ENCODE data around the gene VASN. TPM values are rescaled to one million over a fixed set of nuclear protein-coding genes. Genes with fewer than 3 reads are reported as not detected.

Gene VASN
- total and polyA plus RNA-seq, 10 of the 15 experiments (the other 5 are each of a cell fraction or from before 2014, with no cell fraction given), result 0.02 to 0.19 (median 0.14) TPM; not detected in 6

- intact Hi-C loops (cut with micrococcal nuclease; ENCODE audit: unreplicated experiment) (no loop called here), in situ Hi-C loops (cut with MboI) (no loop called here)
- RAD21 ChIA-PET (ENCODE audit: unreplicated experiment), result no interaction called here
- POLR2A ChIA-PET, result no interaction called here
- 88% methylated on average over 6 of the region's 6 CpGs for WGBS (ENCODE audit: insufficient coverage, insufficient replicate concordance, low lambda C conversion rate, missing lambda C conversion rate)
- SMC1A ChIA-PET (ENCODE audit: uncharacterized antibody, unreplicated experiment), result interaction anchor here (1.1 kb wide), 1 partner anchor 10 kb away, joined by 3 read pairs; no protein-coding TSS in a partner anchor
- no peaks in the 10 kb centered on the region for H3K27me3 ChIP-seq (replicated peaks in 1 of 2; ENCODE audit: control insufficient read depth in 2 of 2, insufficient read depth in 2 of 2, low read length in 1 of 2)
- CTCF ChIA-PET, result interaction anchor here (1.1 to 1.6 kb wide), 3 partner anchors 9 to 62 kb away, joined by 4 to 5 read pairs (median 4); no protein-coding TSS in a partner anchor
- H3K9ac ChIP-seq (ENCODE audit: control insufficient read depth, insufficient read depth, low read length), result no peak overlapping the region
- peaks cover 5% of the 10 kb centered on the region for H3K79me2 ChIP-seq (ENCODE audit: control insufficient read depth, insufficient read depth, low read length)
- BruUV-seq (replicated peaks), result no TSS peak
- no peak overlapping the region for H3K4me2 ChIP-seq (ENCODE audit: control insufficient read depth, insufficient read depth)
- 0 out of 2 replicates have a peak, but pooled peaks cover 6% of the 10 kb centered on the region for H4K20me1 ChIP-seq (ENCODE audit: control insufficient read depth, insufficient read depth)
- TF ChIP-seq IKZF2 (IDR thresholded peaks at IDR 0.05) (no peak), RBBP5 (conservative IDR thresholded peaks at IDR 0.05) (no peak), BCLAF1 (IDR thresholded peaks at IDR 0.05) (no peak)
- DNase-seq (ENCODE audit: low read depth, low spot score) (no peak), FAIRE-seq (no peak), ATAC-seq (no peak)
- H2AFZ ChIP-seq (ENCODE audit: control insufficient read depth, low read depth, low read length), result no peak overlapping the region
- no peak overlapping the region for H3K27ac ChIP-seq (ENCODE audit: control insufficient read depth, insufficient read depth)
- H3K4me3 ChIP-seq, result no peak overlapping the region
- no peaks in the 10 kb centered on the region for H3K9me3 ChIP-seq (replicated peaks; ENCODE audit: control insufficient read depth, insufficient read depth, low read length)
- H3K4me1 ChIP-seq (ENCODE audit: control insufficient read depth, insufficient read depth, low read length), result no peaks in the 10 kb centered on the region
- H3K36me3 ChIP-seq (ENCODE audit: control insufficient read depth in 2 of 2, insufficient read depth in 2 of 2, low read length in 1 of 2), result peaks cover 0 to 19% of the 10 kb centered on the region in 2 experiments; a peak in 3 of 4 replicates
Observed at GRCh38 chr16:4340443-4340842, 31.2 kb upstream of the VASN start.

- no TSS peak for BruUV-seq (replicated peaks)
- in situ Hi-C loops (cut with MboI), result no loop called here
- no peaks in the 10 kb centered on the region for H3K27me3 ChIP-seq (replicated peaks in 1 of 2; ENCODE audit: control insufficient read depth in 2 of 2, insufficient read depth in 2 of 2, low read length in 1 of 2)
- no peak overlapping the region for H3K4me3 ChIP-seq
- DNase-seq (ENCODE audit: low read depth, low spot score), result no peak
- peaks cover 5% of the 10 kb centered on the region for H3K79me2 ChIP-seq (ENCODE audit: control insufficient read depth, insufficient read depth, low read length)
- H3K9ac ChIP-seq (ENCODE audit: control insufficient read depth, insufficient read depth, low read length), result no peak overlapping the region
- TF ChIP-seq MYC (IDR thresholded peaks at IDR 0.05; ENCODE audit: insufficient read depth, insufficient read length, insufficient replicate concordance, low read length, severe bottlenecking) (no peak), GABPA (IDR thresholded peaks at IDR 0.05; ENCODE audit: low read depth) (no peak), TCF3 (IDR thresholded peaks at IDR 0.05; ENCODE audit: borderline replicate concordance, insufficient read depth, low read depth, low read length) (no peak), ZNF217 (IDR thresholded peaks at IDR 0.05) (no peak), CBFB (IDR thresholded peaks at IDR 0.05; ENCODE audit: low read depth) (no peak), PAX5 (IDR thresholded peaks at IDR 0.05; ENCODE audit: borderline replicate concordance, low read depth, low read length) (no peak), STAT3 (IDR thresholded peaks at IDR 0.05; ENCODE audit: low read depth, low read length) (no peak)
- FAIRE-seq, result no peak
- intact Hi-C loops (cut with micrococcal nuclease; ENCODE audit: unreplicated experiment), result no loop called here
- ChIA-PET CTCF (interaction anchor here (0.8 to 1.6 kb wide), 3 partner anchors 9 to 61 kb away, joined by 3 to 5 read pairs (median 4); no protein-coding TSS in a partner anchor), SMC1A (ENCODE audit: uncharacterized antibody, unreplicated experiment) (interaction anchor here (1.4 kb wide), 1 partner anchor 52 kb away, joined by 3 read pairs; no protein-coding TSS in a partner anchor), POLR2A (no interaction called here), RAD21 (ENCODE audit: unreplicated experiment) (no interaction called here)
- ATAC-seq, result no peak
- no peak overlapping the region for H3K27ac ChIP-seq (ENCODE audit: control insufficient read depth, insufficient read depth)
- peaks cover 0 to 19% of the 10 kb centered on the region in 2 experiments for H3K36me3 ChIP-seq (ENCODE audit: control insufficient read depth in 2 of 2, insufficient read depth in 2 of 2, low read length in 1 of 2)
- H3K4me2 ChIP-seq (ENCODE audit: control insufficient read depth, insufficient read depth), result no peak overlapping the region
- H2AFZ ChIP-seq (ENCODE audit: control insufficient read depth, low read depth, low read length), result no peak overlapping the region
- no peaks in the 10 kb centered on the region for H3K4me1 ChIP-seq (ENCODE audit: control insufficient read depth, insufficient read depth, low read length)
- H4K20me1 ChIP-seq (ENCODE audit: control insufficient read depth, insufficient read depth), result peaks cover 6% of the 10 kb centered on the region; the same call in 1 of the 2 replicates
- H3K9me3 ChIP-seq (replicated peaks; ENCODE audit: control insufficient read depth, insufficient read depth, low read length), result no peaks in the 10 kb centered on the region
- WGBS (ENCODE audit: insufficient coverage, insufficient replicate concordance, low lambda C conversion rate, missing lambda C conversion rate), result 97% methylated on average over 13 of the region's 13 CpGs
Observed at GRCh38 chr16:4341250-4341649, 30.4 kb upstream of the VASN start.

Data from GM12878 (cell line).